GM23338 (cell line): Measurements from ENCODE around the gene FBXW11. TPM values are rescaled to one million over a fixed set of nuclear protein-coding genes. Genes with fewer than 3 reads are reported as not detected.

ENCODE experiments used
- ATAC-seq: fragments of 200-7000 bp; cut with Tn5 transposase; 3 replicates; pipeline ENCODE4 v1.9.1; 2020
- DNase-seq: peaks from one replicate; pipeline ENCODE4 v3.0.0-alpha.2; 2015; ENCODE audit warnings: low spot score
- H2AFZ ChIP-seq: fragments of 200-600 bp; sonication (generic); 2 replicates; pipeline ENCODE4 v1.8.0; 2016; ENCODE audit warnings: antibody characterized with exemption, mild to moderate bottlenecking, moderate library complexity
- H3F3A ChIP-seq: fragments of 200-600 bp; sonication (generic); replicated peaks from 2 replicates; pipeline ENCODE4 v1.8.0; 2017; ENCODE audit warnings: antibody characterized with exemption, mixed run types, low read depth
- H3K27ac ChIP-seq: fragments of 200-600 bp; sonication (generic); 2 replicates; pipeline ENCODE4 v1.6.1; 2016; ENCODE audit warnings: low read depth
- H3K27me3 ChIP-seq: fragments of 200-600 bp; sonication (generic); 2 replicates; pipeline ENCODE4 v1.8.0; 2016; ENCODE audit warnings: mild to moderate bottlenecking, mixed run types, moderate library complexity; ENCODE audit not compliant: insufficient read depth
- H3K36me3 ChIP-seq: fragments of 200-600 bp; sonication (generic); 2 replicates; pipeline ENCODE4 v1.8.0; 2016; ENCODE audit warnings: mild to moderate bottlenecking; ENCODE audit not compliant: insufficient read depth
- H3K4me1 ChIP-seq: fragments of 200-600 bp; sonication (generic); 2 replicates; pipeline ENCODE4 v1.8.0; 2016; ENCODE audit warnings: mild to moderate bottlenecking, moderate library complexity; ENCODE audit not compliant: insufficient read depth
- H3K4me2 ChIP-seq: fragments of 200-600 bp; sonication (generic); 2 replicates; pipeline ENCODE4 v1.7.1; 2017; ENCODE audit warnings: mixed run types
- H3K4me3 ChIP-seq: fragments of 200-600 bp; sonication (generic); 2 replicates; pipeline ENCODE4 v1.6.1; 2016; ENCODE audit warnings: mixed run types
- H3K79me2 ChIP-seq: fragments of 200-600 bp; sonication (generic); replicated peaks from 2 replicates; pipeline ENCODE4 v1.8.0; 2017; ENCODE audit warnings: mild to moderate bottlenecking; ENCODE audit not compliant: insufficient read depth
- H3K9me2 ChIP-seq: fragments of 200-600 bp; sonication (generic); 2 replicates; pipeline ENCODE4 v1.8.0; 2017; ENCODE audit not compliant: insufficient read depth
- H4K20me1 ChIP-seq: fragments of 200-600 bp; sonication (generic); replicated peaks from 2 replicates; pipeline ENCODE4 v1.8.0; 2017; ENCODE audit warnings: mild to moderate bottlenecking; ENCODE audit not compliant: insufficient read depth
- H3K27ac Mint-ChIP-seq: 2 replicates; pipeline ENCODE4 v1.8.0; 2020; ENCODE audit warnings: inconsistent platforms, mild to moderate bottlenecking, moderate library complexity, mixed read lengths
- H3K27me3 Mint-ChIP-seq: 3 replicates; pipeline ENCODE4 v1.8.0; 2022; ENCODE audit warnings: low read depth, mild to moderate bottlenecking, moderate library complexity, mixed read lengths, inconsistent platforms; ENCODE audit not compliant: insufficient read depth, poor library complexity
- H3K36me3 Mint-ChIP-seq: 3 replicates; pipeline ENCODE4 v1.8.0; 2021; ENCODE audit warnings: low read depth, mild to moderate bottlenecking, inconsistent platforms, moderate library complexity, mixed read lengths
- H3K4me1 Mint-ChIP-seq: 3 replicates; pipeline ENCODE4 v1.8.0; 2020; ENCODE audit warnings: mild to moderate bottlenecking, inconsistent platforms, mixed read lengths
- H3K4me3 Mint-ChIP-seq: 3 replicates; pipeline ENCODE4 v1.8.0; 2021; ENCODE audit warnings: moderate library complexity, mild to moderate bottlenecking, inconsistent platforms, mixed read lengths
- H3K9me3 Mint-ChIP-seq: 3 replicates; pipeline ENCODE4 v1.8.0; 2020; ENCODE audit warnings: moderate library complexity, mild to moderate bottlenecking, inconsistent platforms, mixed read lengths
- CREB1 ChIP-seq: fragments of 250-450 bp; sonication (Bioruptor Pico); IDR thresholded peaks from 2 replicates; pipeline ENCODE4 v1.5.0; 2020; ENCODE audit warnings: low read depth, mild to moderate bottlenecking, moderate library complexity
- EZH2 ChIP-seq: fragments of 200-600 bp; sonication (generic); IDR thresholded peaks from one replicate; pipeline ENCODE4 v1.8.0; 2017; ENCODE audit warnings: antibody characterized with exemption, mild to moderate bottlenecking, low read depth; ENCODE audit not compliant: unreplicated experiment
- EZH2phosphoT487 ChIP-seq: fragments of 200-600 bp; sonication (generic); IDR thresholded peaks from one replicate; pipeline ENCODE4 v1.8.1; 2018; ENCODE audit warnings: antibody characterized with exemption; ENCODE audit not compliant: unreplicated experiment
- JUNB ChIP-seq: IDR thresholded peaks from one replicate; pipeline ENCODE4 v1.6.1; 2016; ENCODE audit warnings: antibody characterized with exemption; ENCODE audit not compliant: unreplicated experiment
- NANOG ChIP-seq: IDR thresholded peaks from 2 replicates; pipeline ENCODE4 v1.6.1; 2016; ENCODE audit warnings: antibody characterized with exemption, borderline replicate concordance
- POLR2AphosphoS5 ChIP-seq: IDR thresholded peaks from 2 replicates; pipeline ENCODE4 v1.6.1; 2016; ENCODE audit warnings: antibody characterized with exemption, low read depth
- ZNF114 ChIP-seq: fragments of 250-450 bp; sonication (Bioruptor Pico); IDR thresholded peaks from 2 replicates; pipeline ENCODE4 v1.5.0; 2020; ENCODE audit warnings: mild to moderate bottlenecking, moderate library complexity
- polyA plus RNA-seq: library from polyadenylated mRNA; unstranded; fragments of >200 nt; fragmentation: Nextera tagmentation; extraction: Ambion mirVana; gene quantifications from 2 replicates; pipeline ENCODE4 v1.2.1, GENCODE V29; 2016
- total RNA-seq: library from RNA; depleted of rRNA; stranded (reverse); fragments of >200 nt; shearing (Covaris generic); gene quantifications from 2 replicates; pipeline ENCODE4 v1.2.3, GENCODE V29; 2014
- TF ChIP-seq, protein P1 (sequence below): IDR thresholded peaks from 2 replicates; pipeline ENCODE4 v1.6.1; 2016; ENCODE audit warnings: antibody characterized with exemption
- TF ChIP-seq, protein P2 (sequence below), 2 experiments: fragments of 200-600 bp in 1 of 2; sonication (generic) in 1 of 2; conservative IDR thresholded peaks; 2 replicates each; pipeline versions ENCODE4 v1.5.1 to v1.6.1; 2016 to 2017; ENCODE audit warnings: antibody characterized with exemption in 2 of 2, low read depth in 2 of 2, mild to moderate bottlenecking in 2 of 2, moderate library complexity in 1 of 2
- TF ChIP-seq, protein P3 (sequence below): IDR thresholded peaks from one replicate; pipeline ENCODE4 v1.6.1; 2018; ENCODE audit warnings: antibody characterized with exemption; ENCODE audit not compliant: unreplicated experiment

FBXW11 gene
- total and polyA plus RNA-seq, 2 experiments from 2014 or later, result 45.0 to 88.0 TPM

DNA sequence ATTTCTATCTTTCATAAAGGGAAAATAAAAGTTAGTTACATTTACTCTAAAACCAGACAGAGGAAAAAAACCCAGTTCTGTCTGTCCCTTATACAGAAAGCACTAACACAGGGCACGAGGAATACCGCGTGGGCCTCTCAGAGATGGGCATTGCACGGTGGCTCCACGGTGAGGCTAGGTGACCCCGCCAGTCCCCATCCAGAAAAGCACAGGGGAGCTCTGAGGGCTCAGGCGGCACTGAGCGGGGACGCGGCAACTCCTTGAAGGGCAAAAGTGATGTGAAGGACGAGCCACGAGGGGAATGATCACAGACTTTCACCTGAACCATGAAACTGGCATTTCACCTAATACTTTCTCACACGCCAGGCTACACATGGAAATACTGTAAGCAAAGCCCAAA is 35.7 kb upstream of the FBXW11 start:
- no peaks in the 10 kb centered on the region; the same call in 2 of the 3 replicates for H3K36me3 Mint-ChIP-seq
- Histone ChIP-seq H3K79me2 (no peaks in the 10 kb centered on the region), H3K9me2 (no peaks in the 10 kb centered on the region), H3K27me3 (no peaks in the 10 kb centered on the region), H4K20me1 (no peaks in the 10 kb centered on the region), H3K4me2 (no peak overlapping the region), H3K36me3 (no peaks in the 10 kb centered on the region), H2AFZ (no peak overlapping the region), H3K27ac (no peak overlapping the region), H3K4me3 (no peak overlapping the region), H3F3A (peaks cover 3% of the 10 kb centered on the region; the same call in 1 of the 2 replicates), H3K4me1 (no peaks in the 10 kb centered on the region)
- no peak overlapping the region for H3K27ac Mint-ChIP-seq
- peaks cover 3% of the 10 kb centered on the region for H3K27me3 Mint-ChIP-seq
- TF ChIP-seq, protein P1, sequence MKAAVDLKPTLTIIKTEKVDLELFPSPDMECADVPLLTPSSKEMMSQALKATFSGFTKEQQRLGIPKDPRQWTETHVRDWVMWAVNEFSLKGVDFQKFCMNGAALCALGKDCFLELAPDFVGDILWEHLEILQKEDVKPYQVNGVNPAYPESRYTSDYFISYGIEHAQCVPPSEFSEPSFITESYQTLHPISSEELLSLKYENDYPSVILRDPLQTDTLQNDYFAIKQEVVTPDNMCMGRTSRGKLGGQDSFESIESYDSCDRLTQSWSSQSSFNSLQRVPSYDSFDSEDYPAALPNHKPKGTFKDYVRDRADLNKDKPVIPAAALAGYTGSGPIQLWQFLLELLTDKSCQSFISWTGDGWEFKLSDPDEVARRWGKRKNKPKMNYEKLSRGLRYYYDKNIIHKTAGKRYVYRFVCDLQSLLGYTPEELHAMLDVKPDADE, result no peak
- TF ChIP-seq CREB1 (CRISPR knock-in tag) (no peak), EZH2phosphoT487 (no peak), JUNB (no peak), POLR2AphosphoS5 (no peak), ZNF114 (CRISPR knock-in tag) (no peak), EZH2 (no peak), NANOG (no peak)
- TF ChIP-seq, protein P2, sequence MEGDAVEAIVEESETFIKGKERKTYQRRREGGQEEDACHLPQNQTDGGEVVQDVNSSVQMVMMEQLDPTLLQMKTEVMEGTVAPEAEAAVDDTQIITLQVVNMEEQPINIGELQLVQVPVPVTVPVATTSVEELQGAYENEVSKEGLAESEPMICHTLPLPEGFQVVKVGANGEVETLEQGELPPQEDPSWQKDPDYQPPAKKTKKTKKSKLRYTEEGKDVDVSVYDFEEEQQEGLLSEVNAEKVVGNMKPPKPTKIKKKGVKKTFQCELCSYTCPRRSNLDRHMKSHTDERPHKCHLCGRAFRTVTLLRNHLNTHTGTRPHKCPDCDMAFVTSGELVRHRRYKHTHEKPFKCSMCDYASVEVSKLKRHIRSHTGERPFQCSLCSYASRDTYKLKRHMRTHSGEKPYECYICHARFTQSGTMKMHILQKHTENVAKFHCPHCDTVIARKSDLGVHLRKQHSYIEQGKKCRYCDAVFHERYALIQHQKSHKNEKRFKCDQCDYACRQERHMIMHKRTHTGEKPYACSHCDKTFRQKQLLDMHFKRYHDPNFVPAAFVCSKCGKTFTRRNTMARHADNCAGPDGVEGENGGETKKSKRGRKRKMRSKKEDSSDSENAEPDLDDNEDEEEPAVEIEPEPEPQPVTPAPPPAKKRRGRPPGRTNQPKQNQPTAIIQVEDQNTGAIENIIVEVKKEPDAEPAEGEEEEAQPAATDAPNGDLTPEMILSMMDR (conservative IDR thresholded peaks at IDR 0.05; ENCODE audit: low read depth in 2 of 2), result no peak
- TF ChIP-seq, protein P3, sequence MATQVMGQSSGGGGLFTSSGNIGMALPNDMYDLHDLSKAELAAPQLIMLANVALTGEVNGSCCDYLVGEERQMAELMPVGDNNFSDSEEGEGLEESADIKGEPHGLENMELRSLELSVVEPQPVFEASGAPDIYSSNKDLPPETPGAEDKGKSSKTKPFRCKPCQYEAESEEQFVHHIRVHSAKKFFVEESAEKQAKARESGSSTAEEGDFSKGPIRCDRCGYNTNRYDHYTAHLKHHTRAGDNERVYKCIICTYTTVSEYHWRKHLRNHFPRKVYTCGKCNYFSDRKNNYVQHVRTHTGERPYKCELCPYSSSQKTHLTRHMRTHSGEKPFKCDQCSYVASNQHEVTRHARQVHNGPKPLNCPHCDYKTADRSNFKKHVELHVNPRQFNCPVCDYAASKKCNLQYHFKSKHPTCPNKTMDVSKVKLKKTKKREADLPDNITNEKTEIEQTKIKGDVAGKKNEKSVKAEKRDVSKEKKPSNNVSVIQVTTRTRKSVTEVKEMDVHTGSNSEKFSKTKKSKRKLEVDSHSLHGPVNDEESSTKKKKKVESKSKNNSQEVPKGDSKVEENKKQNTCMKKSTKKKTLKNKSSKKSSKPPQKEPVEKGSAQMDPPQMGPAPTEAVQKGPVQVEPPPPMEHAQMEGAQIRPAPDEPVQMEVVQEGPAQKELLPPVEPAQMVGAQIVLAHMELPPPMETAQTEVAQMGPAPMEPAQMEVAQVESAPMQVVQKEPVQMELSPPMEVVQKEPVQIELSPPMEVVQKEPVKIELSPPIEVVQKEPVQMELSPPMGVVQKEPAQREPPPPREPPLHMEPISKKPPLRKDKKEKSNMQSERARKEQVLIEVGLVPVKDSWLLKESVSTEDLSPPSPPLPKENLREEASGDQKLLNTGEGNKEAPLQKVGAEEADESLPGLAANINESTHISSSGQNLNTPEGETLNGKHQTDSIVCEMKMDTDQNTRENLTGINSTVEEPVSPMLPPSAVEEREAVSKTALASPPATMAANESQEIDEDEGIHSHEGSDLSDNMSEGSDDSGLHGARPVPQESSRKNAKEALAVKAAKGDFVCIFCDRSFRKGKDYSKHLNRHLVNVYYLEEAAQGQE, result no peak
- ATAC-seq (no peak), DNase-seq (no peak)
- H3K9me3 Mint-ChIP-seq, result peaks cover 7% of the 10 kb centered on the region; the same call in 1 of the 3 replicates
- H3K4me1 Mint-ChIP-seq, result peaks cover 12% of the 10 kb centered on the region; the same call in 2 of the 3 replicates
- H3K4me3 Mint-ChIP-seq, result no peak overlapping the region
